ENCODE results near the gene AGMAT. TPM values are rescaled to one million over a fixed set of nuclear protein-coding genes. Genes with fewer than 3 reads are reported as not detected.

Gene AGMAT
- total RNA-seq, 2 experiments from 2014 or later: 3.8 to 4.6 TPM

- H3K4me3 ChIP-seq (ENCODE audit: low read length): no peak overlapping the region
- Mint-ChIP-seq H3K4me1 (ENCODE audit: low read depth) (peaks cover 4% of the 10 kb centered on the region), H3K9me3 (no peaks in the 10 kb centered on the region), H3K4me3 (no peak overlapping the region), H3K27me3 (no peaks in the 10 kb centered on the region), H3K27ac (peak overlapping the region; percentile 28), H3K36me3 (ENCODE audit: low read depth) (peaks cover 83% of the 10 kb centered on the region)
- H3K4me1 ChIP-seq (ENCODE audit: insufficient read depth, low read length): no peaks in the 10 kb centered on the region
- no peak overlapping the region for H3K27ac ChIP-seq (ENCODE audit: low read depth in 1 of 2, low read length in 2 of 2)
- TF ChIP-seq, protein P1, sequence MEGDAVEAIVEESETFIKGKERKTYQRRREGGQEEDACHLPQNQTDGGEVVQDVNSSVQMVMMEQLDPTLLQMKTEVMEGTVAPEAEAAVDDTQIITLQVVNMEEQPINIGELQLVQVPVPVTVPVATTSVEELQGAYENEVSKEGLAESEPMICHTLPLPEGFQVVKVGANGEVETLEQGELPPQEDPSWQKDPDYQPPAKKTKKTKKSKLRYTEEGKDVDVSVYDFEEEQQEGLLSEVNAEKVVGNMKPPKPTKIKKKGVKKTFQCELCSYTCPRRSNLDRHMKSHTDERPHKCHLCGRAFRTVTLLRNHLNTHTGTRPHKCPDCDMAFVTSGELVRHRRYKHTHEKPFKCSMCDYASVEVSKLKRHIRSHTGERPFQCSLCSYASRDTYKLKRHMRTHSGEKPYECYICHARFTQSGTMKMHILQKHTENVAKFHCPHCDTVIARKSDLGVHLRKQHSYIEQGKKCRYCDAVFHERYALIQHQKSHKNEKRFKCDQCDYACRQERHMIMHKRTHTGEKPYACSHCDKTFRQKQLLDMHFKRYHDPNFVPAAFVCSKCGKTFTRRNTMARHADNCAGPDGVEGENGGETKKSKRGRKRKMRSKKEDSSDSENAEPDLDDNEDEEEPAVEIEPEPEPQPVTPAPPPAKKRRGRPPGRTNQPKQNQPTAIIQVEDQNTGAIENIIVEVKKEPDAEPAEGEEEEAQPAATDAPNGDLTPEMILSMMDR (IDR thresholded peaks at IDR 0.05): no peak
- ChIA-PET CTCF (no interaction called here), POLR2A (no interaction called here)
- H3K36me3 ChIP-seq (ENCODE audit: insufficient read depth, low read length): peaks cover 70% of the 10 kb centered on the region
- H3K9me3 ChIP-seq (ENCODE audit: control insufficient read depth in 1 of 2, insufficient read depth in 1 of 2, low read length in 2 of 2): no peaks in the 10 kb centered on the region
- ATAC-seq (ENCODE audit: poor library complexity) (no peak), DNase-seq (no peak)
- H3K27me3 ChIP-seq (ENCODE audit: control insufficient read depth in 1 of 2, insufficient read depth in 2 of 2, low read length in 2 of 2): no peaks in the 10 kb centered on the region
- intact Hi-C loops (cut with DNase I, micrococcal nuclease): no loop called here
These were observed 41.6 kb downstream of the AGMAT start for GRCh38 chr1:15543251-15543588.

DNA sequence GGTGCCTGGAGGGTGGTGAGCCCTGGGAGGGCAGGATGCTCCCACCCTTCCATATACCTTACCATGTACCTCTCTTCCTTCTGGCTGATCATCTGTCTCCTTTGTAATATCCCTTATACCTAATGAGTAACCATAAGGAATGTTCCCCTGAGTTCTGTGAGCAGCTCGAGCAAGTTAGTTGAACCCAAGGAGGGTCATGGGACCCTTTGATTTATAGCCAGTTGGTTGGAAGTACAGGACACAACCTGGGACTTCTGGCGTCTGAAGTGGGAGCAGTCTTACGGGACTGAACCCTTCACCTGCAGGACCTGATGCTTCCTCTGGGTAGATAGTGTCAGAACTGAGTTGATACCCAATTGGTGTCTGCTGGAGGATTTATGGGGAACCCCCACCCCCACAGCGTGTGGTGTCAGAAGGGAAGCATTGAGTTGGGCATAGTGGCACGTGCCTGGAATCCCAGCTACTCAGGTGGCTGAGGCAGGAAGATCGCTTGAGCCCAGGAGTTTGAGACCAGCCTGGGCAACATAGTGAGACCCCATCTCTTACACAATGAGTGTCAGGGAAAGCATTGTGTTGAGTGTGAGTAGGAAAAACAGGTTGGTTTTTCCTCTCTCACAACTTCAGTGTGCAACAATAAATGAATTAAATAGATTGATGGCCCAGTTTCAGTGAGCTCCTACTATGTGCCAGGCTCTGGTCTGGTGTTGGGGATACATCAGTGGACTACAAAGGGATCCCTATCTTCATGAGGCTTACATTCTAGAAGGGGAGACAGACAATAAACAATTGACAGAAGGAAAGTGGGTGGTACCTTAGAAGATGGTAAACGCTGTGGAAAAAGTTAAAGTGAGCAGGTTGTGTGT, 42.2 kb downstream of the AGMAT start:
- Histone ChIP-seq H3K4me3 (ENCODE audit: low read length) (no peak overlapping the region), H3K27me3 (ENCODE audit: control insufficient read depth in 1 of 2, insufficient read depth in 2 of 2, low read length in 2 of 2) (no peaks in the 10 kb centered on the region), H3K36me3 (ENCODE audit: insufficient read depth, low read length) (peaks cover 69% of the 10 kb centered on the region), H3K4me1 (ENCODE audit: insufficient read depth, low read length) (no peaks in the 10 kb centered on the region), H3K9me3 (ENCODE audit: control insufficient read depth in 1 of 2, insufficient read depth in 1 of 2, low read length in 2 of 2) (no peaks in the 10 kb centered on the region), H3K27ac (ENCODE audit: low read depth in 1 of 2, low read length in 2 of 2) (no peak overlapping the region)
- H3K36me3 Mint-ChIP-seq (ENCODE audit: low read depth): peaks cover 81% of the 10 kb centered on the region
- H3K27ac Mint-ChIP-seq: no peak overlapping the region
- intact Hi-C loops (cut with DNase I, micrococcal nuclease): no loop called here
- POLR2A ChIA-PET: no interaction called here
- ATAC-seq (ENCODE audit: poor library complexity): no peak
- DNase-seq: no peak
- TF ChIP-seq, protein P1 (IDR thresholded peaks at IDR 0.05): no peak
- no peak overlapping the region for H3K4me3 Mint-ChIP-seq
- H3K27me3 Mint-ChIP-seq: no peaks in the 10 kb centered on the region
- CTCF ChIA-PET: no interaction called here
- H3K9me3 Mint-ChIP-seq: no peaks in the 10 kb centered on the region
- peaks cover 4% of the 10 kb centered on the region for H3K4me1 Mint-ChIP-seq (ENCODE audit: low read depth)

DNA sequence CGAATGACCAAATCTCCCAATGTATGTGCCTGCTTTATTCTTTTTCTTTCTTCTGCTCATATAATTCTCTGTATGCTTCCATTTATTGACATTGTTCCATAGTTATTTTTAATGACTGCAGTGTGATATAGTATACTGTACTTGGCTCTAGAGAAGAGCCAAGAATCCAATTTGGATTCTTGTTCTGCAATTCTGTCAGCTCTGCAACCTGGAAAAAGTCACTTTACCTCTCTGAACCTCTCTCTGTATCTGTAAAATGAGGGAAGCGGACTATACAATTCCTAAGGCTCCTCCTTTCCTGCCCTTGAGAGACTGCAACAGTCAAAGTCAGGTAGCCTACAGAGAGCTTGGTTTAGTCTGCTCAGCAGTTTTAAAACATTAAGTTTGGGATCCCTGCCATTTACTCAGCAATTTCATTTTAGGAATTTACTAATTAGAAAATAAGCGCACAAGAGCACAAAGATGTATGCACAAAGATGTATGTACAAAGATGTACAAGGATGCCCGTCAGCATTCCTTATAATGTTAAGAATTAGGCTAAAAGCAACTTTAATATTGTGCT, 43.5 kb downstream of the AGMAT start:
- H3K9me3 ChIP-seq (ENCODE audit: control insufficient read depth in 1 of 2, insufficient read depth in 1 of 2, low read length in 2 of 2): no peaks in the 10 kb centered on the region
- ChIA-PET POLR2A (no interaction called here), CTCF (no interaction called here)

More for the DNA sequence above, 43.5 kb downstream of the AGMAT start:
- H3K36me3 ChIP-seq (ENCODE audit: insufficient read depth, low read length): peaks cover 67% of the 10 kb centered on the region
- H3K27me3 Mint-ChIP-seq: no peaks in the 10 kb centered on the region
- ATAC-seq (ENCODE audit: poor library complexity) (no peak), DNase-seq (no peak)
- intact Hi-C loops (cut with DNase I, micrococcal nuclease): no loop called here
- no peaks in the 10 kb centered on the region for H3K9me3 Mint-ChIP-seq
- no peak overlapping the region for H3K27ac ChIP-seq (ENCODE audit: low read depth in 1 of 2, low read length in 2 of 2)
- H3K4me1 ChIP-seq (ENCODE audit: insufficient read depth, low read length): no peaks in the 10 kb centered on the region
- H3K27me3 ChIP-seq (ENCODE audit: control insufficient read depth in 1 of 2, insufficient read depth in 2 of 2, low read length in 2 of 2): no peaks in the 10 kb centered on the region
- H3K27ac Mint-ChIP-seq: no peak overlapping the region
- no peak overlapping the region for H3K4me3 ChIP-seq (ENCODE audit: low read length)
- peaks cover 4% of the 10 kb centered on the region for H3K4me1 Mint-ChIP-seq (ENCODE audit: low read depth)
- H3K4me3 Mint-ChIP-seq: no peak overlapping the region
- H3K36me3 Mint-ChIP-seq (ENCODE audit: low read depth): peaks cover 84% of the 10 kb centered on the region
- TF ChIP-seq, protein P1 (IDR thresholded peaks at IDR 0.05): no peak
